ENCODE results near the gene PITX2.

PITX2 gene

DNA sequence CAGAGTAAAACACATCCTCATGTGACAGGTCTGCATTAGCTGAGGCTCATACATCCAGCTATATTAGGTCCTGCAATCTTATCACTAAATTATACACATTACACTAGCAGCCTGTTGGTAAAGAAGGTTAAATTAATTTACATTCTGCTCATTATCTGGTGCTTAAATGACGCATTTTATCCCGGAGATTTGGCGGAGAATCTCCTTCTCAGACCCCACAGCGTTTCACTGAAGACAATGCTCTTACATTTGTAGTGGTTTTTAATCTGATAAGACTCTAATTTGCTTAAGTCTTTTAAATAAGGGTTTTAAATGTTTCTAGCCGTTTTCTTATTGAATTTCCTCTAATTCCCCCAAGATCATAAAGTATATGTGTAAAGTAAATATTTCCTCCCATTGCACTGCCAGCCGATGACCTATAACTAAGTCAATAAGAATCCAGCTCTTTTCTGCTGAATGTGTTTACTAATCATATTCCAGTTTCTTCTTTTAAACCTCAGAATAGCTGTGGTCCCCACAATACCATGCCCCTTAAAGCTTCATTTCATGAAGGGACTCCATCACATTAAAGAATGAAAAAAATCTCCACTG lies 2.1 kb upstream of the PITX2 start:
- no peak for DNase-seq (ENCODE audit: low read depth in 1 of 2, low spot score in 1 of 2)

DNA sequence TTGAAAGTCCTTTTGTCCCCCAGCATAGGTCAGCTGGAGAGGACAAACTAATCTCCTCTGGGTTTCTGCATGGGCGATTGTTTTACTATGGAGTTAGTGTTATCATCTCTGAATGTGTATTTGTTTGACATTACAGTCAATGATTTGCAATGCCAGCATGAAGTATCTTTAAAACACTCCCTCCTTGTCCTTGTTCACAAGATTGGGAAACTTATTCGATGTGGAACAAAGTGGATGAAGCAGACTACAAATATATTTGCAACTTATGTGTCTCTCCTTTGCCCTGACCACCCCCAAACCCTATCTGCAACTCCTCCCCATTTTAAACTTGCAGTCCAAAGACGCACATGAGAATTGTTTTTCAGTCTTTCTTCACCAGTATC lies 1.5 kb upstream of the PITX2 start:
- no peak for DNase-seq (ENCODE audit: low read depth in 1 of 2, low spot score in 1 of 2)

DNA sequence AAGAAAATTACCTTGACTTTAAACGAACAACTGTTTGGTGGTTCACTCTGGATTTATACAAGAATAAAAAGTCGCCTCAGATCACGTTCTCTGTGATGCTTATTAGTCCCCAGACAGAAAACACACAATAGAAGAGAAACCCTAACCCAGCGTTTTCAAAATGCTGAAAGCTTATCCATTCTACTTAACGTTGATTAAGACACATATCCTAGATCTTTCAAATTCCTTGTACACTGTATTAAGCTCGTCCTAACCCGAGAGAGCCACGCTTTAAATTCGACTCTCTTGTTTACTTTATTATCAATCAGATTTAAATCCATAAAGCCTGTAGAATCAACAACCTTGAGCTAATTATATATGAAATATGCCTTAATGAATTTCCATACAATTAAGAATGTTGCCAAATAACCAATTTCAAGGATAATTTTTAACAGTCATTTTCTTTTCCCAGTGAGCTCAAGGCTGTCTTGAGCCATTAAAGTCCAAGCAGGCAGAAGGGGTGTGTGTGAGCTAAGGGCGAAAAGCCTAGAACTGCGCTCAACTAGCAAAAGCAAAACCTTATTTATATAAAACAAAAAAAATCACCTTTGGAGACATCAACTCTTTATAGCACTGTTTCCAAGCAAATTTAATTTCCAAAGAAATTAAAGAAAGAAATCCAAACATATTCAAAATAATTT lies 981 bp upstream of the PITX2 start:
- no peak for DNase-seq (ENCODE audit: low read depth in 1 of 2, low spot score in 1 of 2)

DNA sequence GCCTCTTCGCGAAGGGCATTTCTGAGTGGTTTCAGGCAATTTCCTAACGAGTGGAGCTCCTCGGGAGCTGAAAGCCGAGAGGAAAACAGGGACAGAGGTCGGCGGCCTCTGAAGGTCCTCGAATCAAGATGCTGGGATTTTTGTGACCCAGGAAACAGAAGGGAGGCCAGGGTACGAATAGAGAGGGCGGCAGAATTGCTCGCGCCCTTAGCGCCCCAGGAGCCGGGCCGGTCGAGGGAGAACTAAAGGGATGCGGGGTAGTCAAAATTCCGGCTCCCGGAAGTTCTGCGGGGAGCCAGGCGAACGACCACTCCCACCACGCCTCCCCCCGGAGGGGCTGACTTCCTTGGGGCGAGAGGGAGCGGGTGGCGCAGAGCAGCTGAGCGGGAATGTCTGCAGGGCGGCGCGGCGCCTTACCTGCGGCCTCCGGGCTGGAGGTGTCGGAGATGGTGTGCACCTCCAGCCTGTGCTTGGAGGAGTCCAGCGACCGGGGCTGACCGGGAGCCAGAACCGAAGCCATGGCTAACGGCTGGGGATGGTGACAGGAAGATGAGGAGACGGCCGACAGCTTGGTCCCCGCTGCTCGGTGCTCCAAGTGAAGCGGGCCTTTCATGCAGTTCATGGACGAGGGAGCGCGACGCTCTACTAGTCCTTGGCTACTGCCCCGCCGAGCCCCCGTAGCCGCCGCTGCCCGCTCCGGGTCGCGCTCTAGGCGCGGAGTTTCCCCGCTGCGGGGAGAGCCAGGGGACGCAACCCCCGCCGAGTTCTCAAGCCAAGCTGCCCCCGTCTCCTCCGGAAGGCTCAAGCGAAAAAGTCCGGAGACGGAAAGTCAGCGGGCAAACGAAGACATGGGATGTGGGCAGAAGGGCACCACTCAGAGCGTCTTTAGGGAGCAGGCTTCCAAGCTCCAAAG lies 782 bp downstream of the PITX2 start:
- DNase-seq (ENCODE audit: low read depth in 1 of 2, low spot score in 1 of 2), result no peak

DNA sequence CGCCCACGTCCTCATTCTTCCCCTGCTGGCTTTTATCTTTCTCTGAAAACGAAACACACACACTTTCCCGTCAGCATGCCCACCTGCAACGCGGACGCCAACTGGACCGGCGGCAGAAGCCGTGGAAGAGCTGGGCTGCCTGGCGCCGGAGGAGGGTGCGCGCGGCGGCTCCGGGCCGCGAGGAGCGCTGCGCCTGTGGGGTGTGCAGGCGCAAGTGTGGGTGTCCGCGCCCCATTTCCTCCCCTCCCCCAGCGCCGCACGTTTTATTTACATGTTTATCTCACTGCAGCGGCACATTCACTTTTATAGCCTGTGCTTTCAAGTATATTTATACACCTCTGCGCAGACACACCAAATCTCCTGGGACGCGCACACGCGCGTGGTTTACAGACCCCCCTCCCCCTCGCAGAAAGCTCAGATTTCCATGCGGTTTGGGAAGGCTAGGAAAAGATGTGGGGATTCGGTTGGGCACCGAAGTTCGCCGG lies 1.5 kb downstream of the PITX2 start:
- no peak for DNase-seq (ENCODE audit: low read depth in 1 of 2, low spot score in 1 of 2)

DNA sequence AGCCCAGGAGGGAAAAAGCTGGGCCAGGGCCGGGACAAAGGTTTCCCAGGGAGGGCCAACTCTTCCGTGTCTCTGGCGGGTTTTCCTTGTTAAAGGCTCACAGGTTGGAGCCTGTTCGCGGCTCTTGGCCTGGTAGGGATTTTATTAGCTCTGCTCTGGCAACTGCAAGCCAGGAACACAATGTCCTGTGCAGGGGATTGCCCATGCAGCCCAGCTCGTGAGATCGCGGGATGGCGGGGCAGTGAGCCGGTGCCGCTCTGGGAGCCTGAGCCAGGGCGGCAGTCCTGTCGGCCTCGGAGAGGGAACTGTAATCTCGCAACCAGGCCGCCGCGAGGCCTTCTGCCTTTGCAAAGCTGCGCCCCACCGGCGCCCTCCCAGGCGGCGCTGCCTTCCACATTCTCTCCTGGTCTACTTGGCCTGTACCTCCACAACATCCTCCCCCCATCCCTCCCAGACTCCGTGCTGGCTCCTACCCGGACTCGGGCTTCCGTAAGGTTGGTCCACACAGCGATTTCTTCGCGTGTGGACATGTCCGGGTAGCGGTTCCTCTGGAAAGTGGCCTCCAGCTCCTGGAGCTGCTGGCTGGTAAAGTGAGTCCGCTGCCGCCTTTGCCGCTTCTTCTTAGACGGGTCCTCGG lies 2.1 kb downstream of the PITX2 start:
- no peak for DNase-seq (ENCODE audit: low read depth in 1 of 2, low spot score in 1 of 2)

DNA sequence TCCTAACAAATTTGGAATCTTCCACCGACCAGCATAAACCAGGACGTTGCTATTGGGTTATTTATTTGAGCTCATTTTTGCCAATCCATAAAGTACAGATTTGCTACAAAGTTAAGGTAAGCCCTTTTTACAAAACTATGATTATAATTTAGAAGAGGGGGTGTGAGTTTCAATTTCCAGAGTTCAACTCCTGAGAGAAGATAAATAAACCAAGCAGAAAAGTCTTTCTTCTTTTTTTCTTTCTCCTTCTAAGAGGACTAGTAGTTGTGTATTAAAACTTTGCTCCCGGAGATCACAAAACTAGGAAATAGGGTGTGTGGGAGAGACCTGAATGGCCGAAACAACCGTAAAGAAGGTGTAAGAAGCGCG lies 2.6 kb downstream of the PITX2 start:
- no peak for DNase-seq (ENCODE audit: low read depth in 1 of 2, low spot score in 1 of 2)

DNA sequence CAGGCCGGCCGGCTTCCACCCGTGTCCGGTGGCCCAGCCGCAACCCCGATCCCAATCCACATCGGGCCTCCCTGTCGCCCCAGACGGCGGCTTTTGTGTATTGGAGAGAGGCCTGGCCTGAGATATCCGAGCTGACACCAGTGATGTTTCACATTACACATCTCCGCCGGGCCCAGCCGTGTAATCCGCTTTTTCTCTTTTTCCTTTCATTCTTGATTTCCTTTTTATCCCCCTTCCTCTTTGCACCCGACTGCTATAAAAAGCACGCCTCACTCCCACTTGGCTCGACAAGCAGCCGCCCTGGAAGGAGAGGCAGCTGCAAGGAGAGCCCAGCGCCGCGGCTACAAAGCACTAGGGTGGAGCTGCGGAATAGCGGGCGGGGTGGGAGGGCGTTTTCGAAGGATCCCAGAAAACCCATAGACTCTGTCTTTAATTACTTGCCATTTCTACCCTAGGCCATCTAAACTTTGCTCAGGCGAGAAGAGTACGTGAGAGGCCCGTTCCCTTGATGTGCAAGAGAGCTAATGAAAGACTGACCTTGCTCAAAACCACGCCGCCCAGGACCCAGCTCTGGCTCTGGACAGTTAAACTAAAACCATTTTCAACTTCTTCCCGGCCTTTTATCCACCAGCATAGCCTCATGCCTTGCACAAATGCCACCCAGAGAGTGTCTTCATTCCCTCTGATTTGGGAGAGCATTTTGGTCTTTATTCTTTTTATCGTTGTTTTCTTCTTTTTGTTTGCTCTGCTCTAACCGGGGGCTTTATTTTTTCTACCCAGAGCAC lies 3.2 kb downstream of the PITX2 start:
- no peak for DNase-seq (ENCODE audit: low read depth in 1 of 2, low spot score in 1 of 2)

DNA sequence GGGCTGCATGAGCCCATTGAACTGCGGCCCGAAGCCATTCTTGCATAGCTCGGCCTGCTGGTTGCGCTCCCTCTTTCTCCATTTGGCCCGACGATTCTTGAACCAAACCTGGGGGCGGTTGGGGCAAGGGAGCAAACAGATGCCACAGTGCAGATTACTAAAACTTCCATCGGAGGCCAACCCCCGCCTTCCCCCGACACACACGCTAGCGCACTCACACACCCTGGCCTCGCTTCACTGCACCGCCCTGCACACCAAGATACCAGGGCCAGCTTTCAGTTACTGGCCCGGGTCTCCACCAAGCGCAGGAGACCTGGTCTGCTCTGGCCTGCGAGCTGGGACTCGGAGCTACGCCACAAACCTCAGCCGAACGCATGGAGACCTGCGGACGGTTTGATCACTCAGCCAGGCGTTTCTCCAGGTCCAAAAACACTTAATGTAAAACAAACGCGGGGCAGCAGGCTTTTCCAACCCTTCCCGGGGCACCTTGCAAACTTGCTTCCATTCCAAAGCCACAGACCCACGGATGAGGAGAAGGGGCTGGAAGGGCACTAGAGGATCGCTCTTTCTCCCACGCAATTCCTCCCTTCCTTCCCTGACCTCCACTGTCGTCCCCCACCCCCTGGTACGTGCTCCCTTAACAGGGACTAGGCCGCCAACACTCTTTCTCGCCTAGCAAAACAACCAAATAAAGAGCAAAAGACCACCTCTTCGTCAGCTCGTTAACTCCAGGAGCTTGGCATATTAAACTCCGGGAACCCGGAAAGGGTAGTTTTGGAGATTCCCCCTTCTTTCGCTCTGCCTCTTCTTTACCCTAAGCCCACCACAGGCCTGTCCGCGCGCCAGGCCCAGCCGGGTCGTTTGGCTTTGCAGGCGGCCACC lies 4.1 kb downstream of the PITX2 start:
- DNase-seq (ENCODE audit: low read depth in 1 of 2, low spot score in 1 of 2), result no peak

DNA sequence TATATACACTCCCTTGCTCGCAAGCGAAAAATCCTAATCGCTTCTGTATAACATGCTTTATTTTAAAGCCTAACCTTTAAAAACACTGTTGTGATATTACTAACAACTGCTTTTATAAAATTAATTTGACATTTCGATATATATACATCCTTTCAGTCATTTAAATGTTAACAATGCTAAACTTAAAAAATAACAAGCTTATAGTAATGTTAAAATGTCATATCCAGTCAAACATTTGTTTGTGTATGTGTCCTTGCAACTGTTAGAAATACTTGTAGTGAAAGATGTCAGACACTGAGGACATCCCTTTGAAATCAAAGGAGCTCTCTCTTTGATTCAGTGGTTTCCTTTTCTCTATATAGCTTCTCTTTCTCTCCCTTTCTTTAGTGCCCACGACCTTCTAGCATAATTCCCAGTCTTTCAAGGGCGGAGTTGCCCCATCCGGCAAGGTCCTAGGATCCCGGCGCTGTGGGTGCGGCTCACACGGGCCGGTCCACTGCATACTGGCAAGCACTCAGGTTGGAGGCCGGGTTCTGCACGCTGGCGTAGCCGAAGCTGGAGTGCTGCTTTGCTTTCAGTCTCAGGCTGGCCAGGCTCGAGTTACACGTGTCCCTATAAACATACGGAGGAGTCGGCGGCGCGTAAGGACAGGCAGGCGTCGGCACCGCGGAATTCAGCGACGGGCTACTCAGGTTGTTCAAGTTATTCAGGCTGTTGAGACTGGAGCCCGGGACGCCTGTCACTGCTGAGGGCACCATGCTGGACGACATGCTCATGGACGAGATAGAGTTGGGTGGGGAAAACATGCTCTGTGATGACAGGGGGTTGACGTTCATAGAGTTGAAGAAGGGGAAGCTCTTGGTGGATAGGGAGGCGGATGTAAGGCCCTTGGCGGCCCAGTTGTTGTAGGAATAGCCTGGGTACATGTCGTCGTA lies 5.0 kb downstream of the PITX2 start:
- DNase-seq (ENCODE audit: low read depth in 1 of 2, low spot score in 1 of 2), result no peak

DNA sequence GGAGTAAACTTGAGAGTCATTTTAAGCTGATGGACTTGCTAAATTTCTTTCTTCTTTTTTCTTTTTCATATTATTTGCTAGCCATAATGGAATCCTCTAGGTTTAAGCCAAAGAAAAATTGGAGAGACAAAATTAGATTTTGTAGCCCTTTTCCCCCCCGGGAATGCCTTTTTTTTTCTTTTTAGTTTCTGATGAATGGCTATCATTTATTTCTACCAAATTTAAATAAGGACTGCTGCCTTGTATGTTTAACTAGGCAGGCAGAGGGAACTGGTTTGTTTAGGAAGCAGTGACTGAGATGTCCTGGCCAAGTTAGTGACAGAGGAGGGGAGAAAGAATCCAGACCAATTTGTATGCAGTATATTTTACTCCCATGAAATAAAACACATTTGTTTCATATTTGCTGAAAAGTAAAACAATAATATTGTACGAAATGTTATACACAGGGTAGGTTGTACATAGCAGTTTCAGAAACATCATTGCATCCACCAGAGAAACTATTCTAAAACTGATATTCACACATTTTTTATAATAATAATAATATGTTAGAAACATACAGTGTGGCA lies 5.7 kb downstream of the PITX2 start:
- no peak for DNase-seq (ENCODE audit: low read depth in 1 of 2, low spot score in 1 of 2)

DNA sequence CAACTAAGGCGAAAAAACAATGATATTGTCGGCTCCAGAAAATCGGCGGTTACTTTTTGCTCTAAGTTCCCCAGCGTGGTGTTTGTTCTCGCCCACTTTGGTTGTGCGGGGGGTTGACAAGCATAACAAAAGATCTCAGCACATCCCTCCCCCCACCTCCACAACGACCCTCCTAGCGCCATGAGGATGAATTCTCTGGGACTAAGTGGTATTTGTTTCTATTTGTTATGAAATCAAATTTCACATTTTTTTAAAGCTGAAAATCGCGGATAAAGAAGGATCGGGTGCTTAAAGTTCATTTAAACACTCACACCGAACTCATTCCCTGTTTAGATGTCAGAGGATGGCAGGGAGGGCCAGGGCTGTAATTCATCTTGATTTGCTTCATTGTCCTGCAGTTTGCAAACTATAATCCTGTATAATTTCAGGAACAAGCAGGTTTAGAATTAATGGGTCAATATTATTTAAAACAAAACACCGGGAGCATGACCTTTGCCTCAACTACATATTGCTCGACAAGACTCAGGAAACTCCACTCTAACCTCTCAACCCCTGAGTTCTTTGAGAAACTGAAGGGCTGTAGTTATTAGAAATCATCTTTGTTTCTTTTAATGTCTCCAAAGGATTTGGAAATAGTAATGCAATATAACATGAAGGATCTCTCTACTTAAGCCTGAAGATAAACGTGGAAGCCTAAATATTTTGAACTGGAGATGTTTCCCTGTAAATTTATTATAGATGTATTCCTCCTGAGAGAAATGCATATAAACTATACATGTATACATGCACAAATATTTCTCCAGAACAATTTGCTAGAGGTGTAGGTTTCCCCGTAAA lies 6.4 kb downstream of the PITX2 start:
- no peak for DNase-seq (ENCODE audit: low read depth in 1 of 2, low spot score in 1 of 2)

DNA sequence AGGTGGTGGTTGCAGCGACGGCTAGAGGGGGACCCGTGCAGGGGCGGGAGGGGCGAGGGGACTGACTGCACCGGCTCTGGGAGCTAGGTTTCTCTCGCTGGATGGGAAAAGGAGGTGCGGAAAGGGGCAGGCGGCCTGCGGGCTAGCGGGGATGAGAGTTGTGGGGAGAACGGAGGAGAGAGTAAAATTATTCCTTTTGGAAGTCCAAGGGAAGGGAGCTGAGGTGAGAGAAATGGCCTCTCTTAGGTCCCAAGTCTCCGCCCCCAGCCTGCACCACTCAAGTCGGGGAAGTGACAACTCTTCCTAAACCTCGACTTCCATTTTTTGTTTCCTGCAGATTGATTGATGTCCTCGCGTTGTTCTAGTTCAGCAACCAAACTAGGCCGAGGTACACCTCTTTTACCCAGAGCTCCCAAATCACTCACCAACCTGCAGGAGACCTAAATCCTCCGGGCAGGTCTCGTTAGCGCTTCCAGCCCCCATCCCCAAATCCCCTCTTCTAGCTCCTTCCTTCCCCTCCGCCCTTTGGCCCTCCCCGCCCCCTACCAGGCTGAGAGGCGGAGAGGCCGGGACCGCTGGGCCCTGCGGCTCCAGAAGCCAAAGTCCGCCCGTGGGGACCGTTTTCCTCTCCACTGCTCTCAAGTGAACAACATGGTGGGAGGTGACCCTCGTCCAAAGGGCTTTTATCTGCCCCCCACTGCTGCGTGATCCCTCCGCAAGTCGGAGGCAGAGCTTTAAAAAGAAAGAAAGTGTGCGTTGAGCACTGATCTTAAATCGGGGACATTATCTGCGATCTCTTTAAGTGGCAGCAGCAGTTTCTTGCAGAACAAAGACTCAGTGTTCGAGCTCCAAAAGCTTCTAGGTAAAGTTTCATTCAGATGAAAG lies 7.3 kb downstream of the PITX2 start:
- no peak for DNase-seq (ENCODE audit: low read depth in 1 of 2, low spot score in 1 of 2)

DNA sequence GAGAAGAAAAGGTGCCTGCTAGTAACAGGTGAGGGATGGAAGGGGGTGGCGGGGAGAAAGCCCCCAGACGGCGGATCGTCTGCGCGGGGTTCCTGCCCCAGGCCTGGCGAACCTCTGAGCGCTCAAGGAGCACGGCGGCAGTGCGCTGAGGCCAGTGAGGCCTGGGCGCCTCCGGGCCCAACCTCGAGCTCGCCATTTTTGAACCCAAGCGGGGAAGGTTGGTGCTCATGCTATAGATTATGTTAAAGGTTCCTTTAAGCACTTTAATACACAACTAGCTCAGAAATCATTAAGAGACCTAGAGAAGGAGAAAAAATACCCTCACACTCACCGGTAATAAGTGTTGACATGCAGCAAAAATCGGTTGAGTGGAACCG lies 7.9 kb downstream of the PITX2 start:
- DNase-seq (ENCODE audit: low read depth in 1 of 2, low spot score in 1 of 2), result no peak

DNA sequence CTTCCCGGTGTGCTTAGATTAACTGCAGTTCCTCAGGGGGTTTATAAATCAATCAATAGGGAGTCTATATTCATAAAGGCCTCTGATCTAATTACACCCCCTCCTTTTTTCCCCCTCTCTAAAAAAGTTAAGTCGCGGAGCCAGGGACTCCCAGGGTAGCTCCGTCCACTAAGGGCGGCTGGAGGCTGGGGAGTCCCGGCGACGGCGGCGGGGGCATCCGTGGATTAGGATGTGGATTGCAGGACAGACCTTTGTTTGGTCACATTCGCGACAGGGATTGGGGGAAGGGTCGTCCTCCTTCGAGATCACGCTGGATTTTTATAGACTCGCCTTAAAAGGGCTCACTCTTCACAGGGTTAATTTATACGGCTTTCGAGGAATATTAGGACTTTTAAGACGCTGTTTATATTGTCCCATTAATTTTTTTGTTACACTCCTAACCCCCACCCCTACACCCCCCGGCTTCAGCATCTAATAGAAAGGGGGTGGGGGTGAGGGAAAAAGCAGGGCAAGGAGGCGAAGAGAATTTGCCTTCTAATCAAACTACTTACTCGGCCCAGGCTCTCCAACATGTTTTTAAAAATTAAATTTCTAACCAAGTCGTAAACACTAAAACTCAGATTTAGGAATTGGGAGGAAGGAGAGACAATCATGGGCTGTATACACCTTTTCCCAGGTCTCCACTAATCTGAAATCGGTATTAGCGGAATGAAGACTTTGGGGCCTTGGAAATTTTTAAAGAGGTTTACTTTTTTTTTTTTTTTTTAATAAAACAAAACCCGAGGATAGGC lies 8.5 kb downstream of the PITX2 start:
- no peak for DNase-seq (ENCODE audit: low read depth in 1 of 2, low spot score in 1 of 2)

DNA sequence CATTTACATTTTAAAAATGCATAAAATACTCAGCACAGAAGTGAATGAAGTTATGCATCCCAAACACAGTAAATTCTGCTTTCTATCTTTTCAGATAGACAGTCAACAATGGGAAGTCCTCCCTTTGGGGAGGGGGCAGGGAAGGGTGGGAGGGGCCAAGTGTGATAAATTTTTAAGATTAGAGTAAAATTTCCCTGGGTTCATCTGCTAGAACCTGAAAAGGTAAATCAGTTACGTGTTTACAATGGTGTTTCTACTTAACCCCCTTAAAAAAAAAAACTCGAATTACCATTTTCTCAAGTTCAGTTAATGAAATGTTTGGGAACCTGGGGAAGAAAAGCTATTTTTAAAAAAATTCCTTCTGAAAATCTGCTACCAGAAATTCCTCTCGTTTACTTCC lies 9.1 kb downstream of the PITX2 start:
- no peak for DNase-seq (ENCODE audit: low read depth in 1 of 2, low spot score in 1 of 2)
